GM19240 (cell line): ENCODE data around the gene EPDR1.

Experiments
- DNase-seq: peaks from one replicate; pipeline ENCODE4 v3.0.0; 2011; ENCODE audit warnings: low spot score; ENCODE audit not compliant: insufficient read length

Gene EPDR1

GRCh38 chr7:37920305-37920848, at the start of gene EPDR1:
TSS of gene EPDR1 (plus strand) at chr7:37920640. CDS start at chr7:37920940, 300 bp downstream.
- no peak for DNase-seq

- no peak for DNase-seq
These were observed 38.4 kb upstream of the EPDR1 start for GRCh38 chr7:37882086-37882485.

GRCh38 chr7:37893359-37893758, 27.1 kb upstream of the EPDR1 start:
- DNase-seq, result no peak

- no peak for DNase-seq
These were observed 25.8 kb upstream of the EPDR1 start for GRCh38 chr7:37894671-37895070.

DNA sequence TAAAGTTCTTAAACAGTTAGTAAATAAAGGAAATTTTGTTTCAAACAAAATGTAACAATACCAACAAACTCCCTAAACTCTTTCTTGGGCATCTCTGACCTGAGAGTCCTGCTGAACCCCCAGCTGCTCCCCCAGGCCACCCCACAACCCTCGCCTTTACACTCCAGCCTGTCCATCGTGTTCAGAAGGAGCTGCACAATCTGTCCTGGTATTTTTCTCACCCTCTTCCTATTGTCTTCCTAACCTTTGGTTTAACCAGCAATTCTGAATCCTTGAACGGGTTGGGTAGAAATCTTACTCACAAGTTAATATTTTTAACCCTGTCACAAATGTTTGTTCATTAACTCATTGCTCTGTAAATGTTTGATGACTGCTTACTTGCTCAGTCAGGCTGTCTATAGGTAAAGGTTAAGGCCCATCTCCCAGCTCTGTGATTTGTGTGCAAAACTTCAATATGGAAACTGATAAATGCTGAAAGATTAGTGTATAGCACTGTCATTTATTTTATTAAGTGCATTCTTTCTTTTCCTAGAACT, 20.7 kb upstream of the EPDR1 start:
- no peak for DNase-seq

- no peak for DNase-seq
These were observed 19.1 kb upstream of the EPDR1 start for GRCh38 chr7:37901236-37901827.

- DNase-seq, result no peak
These were observed 18.4 kb upstream of the EPDR1 start for GRCh38 chr7:37901890-37902524.

GRCh38 chr7:37908221-37908788, 12.1 kb upstream of the EPDR1 start:
- no peak for DNase-seq

GRCh38 chr7:37912756-37913155, 7.7 kb upstream of the EPDR1 start:
- DNase-seq, result no peak

- no peak for DNase-seq
These were observed 5.0 kb upstream of the EPDR1 start for GRCh38 chr7:37915438-37915837.

- DNase-seq, result no peak
These were observed 4.3 kb upstream of the EPDR1 start for GRCh38 chr7:37916017-37916672.

- DNase-seq, result no peak
These were observed 3.5 kb upstream of the EPDR1 start, which contains the start of gene SFRP4 for GRCh38 chr7:37916673-37917660. TSS of gene SFRP4 (minus strand) at chr7:37916817. CDS start at chr7:37916537, 280 bp downstream.

- no peak for DNase-seq
These were observed 1.9 kb upstream of the EPDR1 start for GRCh38 chr7:37918526-37918925.

- DNase-seq, result no peak
These were observed 687 bp downstream of the EPDR1 start for GRCh38 chr7:37920849-37921805.

DNA sequence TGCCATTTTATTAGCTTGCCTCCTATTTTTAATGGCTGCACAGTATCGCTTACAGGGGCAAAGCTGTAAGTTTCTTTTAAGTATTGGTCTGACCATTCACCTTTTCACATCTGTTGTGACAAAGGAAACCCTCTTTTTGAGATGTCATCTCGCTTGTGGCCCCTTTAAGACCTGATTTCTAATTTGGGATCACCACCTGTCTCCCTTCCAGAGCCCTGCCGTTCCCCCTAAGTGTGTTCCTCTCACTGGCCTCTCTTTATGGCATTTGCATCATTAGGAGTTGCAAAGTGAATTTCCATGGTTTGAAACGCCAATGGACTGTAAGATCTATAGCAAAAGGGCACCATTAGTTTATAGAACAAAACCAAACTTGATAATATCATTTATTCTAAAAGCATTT, 1.4 kb downstream of the EPDR1 start:
- no peak for DNase-seq

- DNase-seq, result no peak
These were observed 3.6 kb downstream of the EPDR1 start for GRCh38 chr7:37923996-37924395.

DNA sequence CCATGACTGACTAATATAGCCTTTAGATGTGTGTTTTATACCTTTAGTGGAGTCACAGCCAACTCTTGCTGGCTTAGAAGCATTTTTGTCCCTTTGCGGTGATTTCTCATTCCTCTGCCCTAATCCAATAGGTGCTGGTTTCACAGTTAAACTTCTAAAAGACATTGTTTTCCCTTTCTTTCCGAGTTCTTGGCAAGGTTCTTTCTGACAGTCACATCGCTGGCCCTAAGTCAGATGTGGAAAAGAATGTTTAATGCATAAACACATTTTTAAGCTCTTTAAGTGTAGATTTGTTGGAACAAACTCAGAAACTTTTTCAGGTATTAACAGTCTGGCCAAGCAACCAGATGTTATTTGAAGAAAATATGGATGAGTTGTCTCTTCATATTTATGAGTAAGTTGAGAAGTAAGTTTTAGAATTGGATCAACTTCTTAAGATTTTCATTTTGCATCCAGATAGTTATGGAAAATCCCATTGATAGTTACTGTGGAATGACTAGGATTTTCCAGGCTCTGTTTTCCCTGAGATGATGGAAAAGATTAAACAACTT, 4.1 kb downstream of the EPDR1 start:
- no peak for DNase-seq

DNA sequence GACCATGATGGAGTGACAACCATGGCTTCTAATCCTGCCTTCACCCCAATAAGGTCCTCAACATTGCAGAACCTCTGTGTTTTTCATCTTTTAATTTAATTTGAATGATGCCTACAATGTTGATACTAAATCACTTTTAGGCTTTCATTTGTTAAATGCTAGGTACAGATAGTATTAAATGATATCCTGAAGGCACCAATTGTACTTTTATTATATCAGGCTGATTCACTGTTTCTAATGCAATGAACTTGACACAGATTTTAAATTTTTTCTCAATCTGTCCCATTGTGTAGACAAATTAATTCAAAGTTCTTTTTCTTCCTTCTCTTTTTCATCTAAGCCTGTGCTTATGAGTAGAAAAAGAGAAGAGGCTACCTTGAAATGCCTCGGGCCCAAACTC, 5.2 kb downstream of the EPDR1 start:
- no peak for DNase-seq

DNA sequence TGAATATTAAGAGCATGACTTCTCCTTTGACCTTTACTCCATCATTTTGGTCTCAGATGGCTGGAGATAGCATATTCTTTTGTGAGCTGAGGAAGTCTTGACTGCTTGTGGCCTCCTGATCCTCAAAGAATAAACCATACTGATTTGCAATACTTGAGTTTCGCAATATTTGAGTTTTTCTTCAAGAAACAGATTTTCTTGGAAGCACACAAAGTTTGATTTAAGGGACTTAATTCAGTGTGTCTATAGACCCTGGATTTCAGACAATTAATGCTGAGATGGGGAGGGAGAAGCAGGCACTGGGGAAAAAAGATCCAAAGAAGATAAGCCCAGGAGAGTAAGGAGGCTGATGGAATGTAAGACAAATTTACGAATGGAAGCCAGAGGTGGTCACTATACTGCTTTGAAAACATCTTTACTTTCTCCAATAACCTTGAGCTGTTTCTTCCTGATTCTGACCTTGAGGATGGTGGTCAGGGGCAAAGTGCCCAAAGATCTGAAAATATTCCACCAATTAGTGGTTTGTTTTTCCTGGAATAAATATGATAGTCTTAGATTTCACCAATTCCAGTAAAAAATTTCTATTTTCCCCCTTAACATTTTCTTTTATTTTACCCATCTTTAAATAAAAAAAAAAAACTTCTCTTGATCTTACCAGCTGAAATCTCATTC, 7.5 kb downstream of the EPDR1 start:
- DNase-seq, result no peak
